ENCODE data around the gene THAP12. TPM values are rescaled to one million over a fixed set of nuclear protein-coding genes. Genes with fewer than 3 reads are reported as not detected.

The THAP12 gene
- total and polyA plus RNA-seq, 2 experiments from 2014 or later: 24.8 to 25.9 TPM

DNA sequence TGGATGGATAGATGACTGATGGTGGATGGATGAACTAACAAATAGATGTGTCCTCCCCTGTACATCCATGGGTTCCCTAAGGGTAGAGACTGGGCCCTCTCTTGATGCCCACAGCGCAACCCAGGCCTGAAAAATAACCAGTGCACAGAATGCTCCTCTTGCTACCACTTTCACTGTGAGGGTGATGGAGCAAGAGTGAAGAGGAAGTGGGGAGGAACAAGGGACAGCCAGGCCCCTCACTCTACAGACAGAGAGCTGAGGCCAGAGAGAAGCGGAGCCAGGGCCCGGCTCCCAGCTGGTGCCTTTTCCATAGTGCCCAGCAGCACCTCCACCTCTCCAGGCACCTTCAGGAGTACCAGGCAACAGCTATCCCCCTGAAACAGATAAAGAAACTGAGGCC is 67.7 kb downstream of the THAP12 start:
- Histone ChIP-seq H3K9me3 (ENCODE audit: low read depth) (no peaks in the 10 kb centered on the region), H3K27ac (no peak overlapping the region), H3K36me3 (no peaks in the 10 kb centered on the region), H3K4me3 (no peak overlapping the region), H3K4me1 (ENCODE audit: low read depth) (no peaks in the 10 kb centered on the region), H3K27me3 (peaks cover 10% of the 10 kb centered on the region)
- TF ChIP-seq CTCF (IDR thresholded peaks at IDR 0.05; ENCODE audit: low read depth, low read length): no peak
- DNase-seq (ENCODE audit: low read depth in 1 of 2, low spot score in 1 of 2): no peak

GRCh38 chr11:76310832-76311595 is 69.9 kb downstream of the THAP12 start:
- no peak overlapping the region for H3K27ac ChIP-seq
- no peak for DNase-seq (ENCODE audit: low read depth in 1 of 2, low spot score in 1 of 2)
- no peaks in the 10 kb centered on the region for H3K4me1 ChIP-seq (ENCODE audit: low read depth)
- TF ChIP-seq CTCF (IDR thresholded peaks at IDR 0.05; ENCODE audit: low read depth, low read length): no peak
- H3K4me3 ChIP-seq: no peak overlapping the region
- no peaks in the 10 kb centered on the region for H3K36me3 ChIP-seq
- H3K27me3 ChIP-seq: peaks cover 10% of the 10 kb centered on the region
- H3K9me3 ChIP-seq (ENCODE audit: low read depth): no peaks in the 10 kb centered on the region

- H3K27me3 ChIP-seq: no peaks in the 10 kb centered on the region
Observed at GRCh38 chr11:76307978-76308747, 72.8 kb downstream of the THAP12 start.

DNA sequence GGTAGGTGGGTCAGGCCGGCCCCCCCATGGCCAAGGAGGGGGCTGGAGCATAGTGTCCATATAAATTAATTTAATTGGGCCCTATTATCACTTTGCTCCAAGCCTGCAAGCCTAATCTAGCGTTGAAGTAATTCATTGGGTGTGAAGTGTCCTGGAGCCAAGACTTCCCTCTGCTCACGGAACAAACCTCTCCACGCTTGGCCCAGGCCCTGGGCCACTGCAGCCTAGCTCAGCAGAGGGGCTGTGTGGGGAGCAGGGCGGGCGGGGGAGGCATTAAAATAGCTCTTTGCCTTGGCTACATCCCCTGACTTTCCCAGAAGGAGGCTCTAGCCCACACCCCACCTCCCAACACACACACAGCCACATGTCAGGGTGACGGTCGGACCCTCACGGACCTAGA is 73.5 kb downstream of the THAP12 start:
- DNase-seq (ENCODE audit: low read depth in 1 of 2, low spot score in 1 of 2): no peak

More at GRCh38 chr11:76307978-76308747, 72.8 kb downstream of the THAP12 start:
- no peak overlapping the region for H3K4me3 ChIP-seq
- no peaks in the 10 kb centered on the region for H3K36me3 ChIP-seq
- DNase-seq (ENCODE audit: low read depth in 1 of 2, low spot score in 1 of 2): no peak
- H3K9me3 ChIP-seq (ENCODE audit: low read depth): no peaks in the 10 kb centered on the region
- H3K4me1 ChIP-seq (ENCODE audit: low read depth): no peaks in the 10 kb centered on the region
- H3K27ac ChIP-seq: no peak overlapping the region
- TF ChIP-seq CTCF (IDR thresholded peaks at IDR 0.05; ENCODE audit: low read depth, low read length): no peak

DNA sequence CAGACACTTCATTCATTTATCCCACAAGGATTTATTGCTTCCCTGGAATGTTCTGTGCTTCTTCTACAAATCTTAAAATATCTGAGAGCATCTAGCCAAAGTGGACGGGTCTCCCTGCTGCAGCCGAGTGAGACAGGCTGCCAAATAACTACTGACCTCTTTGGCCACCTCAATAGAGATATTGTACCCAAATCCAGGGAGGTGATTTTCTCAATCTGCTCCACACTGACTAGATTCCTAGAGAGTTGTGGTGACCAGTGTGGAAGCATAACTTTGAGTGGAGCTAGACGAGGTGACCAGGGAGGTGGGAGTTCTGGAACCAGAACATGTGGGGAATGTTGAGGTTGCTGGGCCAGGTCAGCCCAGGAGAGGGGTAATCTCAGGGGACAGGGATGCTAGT is 77.5 kb downstream of the THAP12 start:
- DNase-seq (ENCODE audit: low read depth in 1 of 2, low spot score in 1 of 2): no peak
- no peak overlapping the region for H3K27ac ChIP-seq
- H3K36me3 ChIP-seq: no peaks in the 10 kb centered on the region
- no peaks in the 10 kb centered on the region for H3K4me1 ChIP-seq (ENCODE audit: low read depth)
- H3K27me3 ChIP-seq: peaks cover 3% of the 10 kb centered on the region
- no peak overlapping the region for H3K4me3 ChIP-seq
- no peaks in the 10 kb centered on the region for H3K9me3 ChIP-seq (ENCODE audit: low read depth)
- TF ChIP-seq CTCF (IDR thresholded peaks at IDR 0.05; ENCODE audit: low read depth, low read length): no peak

More for the DNA sequence above, 73.5 kb downstream of the THAP12 start:
- Histone ChIP-seq H3K27me3 (no peaks in the 10 kb centered on the region), H3K4me3 (no peak overlapping the region), H3K36me3 (no peaks in the 10 kb centered on the region), H3K9me3 (ENCODE audit: low read depth) (no peaks in the 10 kb centered on the region), H3K27ac (no peak overlapping the region), H3K4me1 (ENCODE audit: low read depth) (no peaks in the 10 kb centered on the region)
- TF ChIP-seq CTCF (IDR thresholded peaks at IDR 0.05; ENCODE audit: low read depth, low read length): no peak
